Measurements from ENCODE around the gene TRIP11. TPM values are rescaled to one million over a fixed set of nuclear protein-coding genes. Genes with fewer than 3 reads are reported as not detected.

TRIP11 gene
- total and polyA plus RNA-seq, 2 of the 13 experiments (the other 11 are each of a cell fraction or from before 2014, with no cell fraction given) = 10.9 to 32.8 TPM

- H3K4me2 ChIP-seq (ENCODE audit: low read depth, low read length) = no peak overlapping the region
- H3K9me3 ChIP-seq (ENCODE audit: low read length) = no peaks in the 10 kb centered on the region
- H3K36me3 ChIP-seq (replicated peaks in 1 of 2; ENCODE audit: control insufficient read depth in 1 of 2, insufficient read depth in 2 of 2, low read length in 2 of 2) = peaks cover 15 to 47% of the 10 kb centered on the region in 2 experiments
- H4K20me1 ChIP-seq (ENCODE audit: insufficient read depth, low read length) = no peaks in the 10 kb centered on the region
- no peak overlapping the region for H2AFZ ChIP-seq (ENCODE audit: low read length)
- intact Hi-C loops (cut with micrococcal nuclease; ENCODE audit: unreplicated experiment) = no loop called here
- BruUV-seq (replicated peaks) = no TSS peak
- H3K79me2 ChIP-seq (ENCODE audit: insufficient read depth, low read length) = no peaks in the 10 kb centered on the region
- WGBS (ENCODE audit: low lambda C conversion rate) = 94% methylated on average over 4 of the region's 4 CpGs
- no peak overlapping the region for H3K27ac ChIP-seq (ENCODE audit: extremely low read length, insufficient read depth, low read length)
- no peaks in the 10 kb centered on the region for H3K4me1 ChIP-seq (ENCODE audit: insufficient read depth, low read length)
- ATAC-seq = no peak
- DNase-seq (ENCODE audit: low spot score) = no peak
- ChIA-PET POLR2A (interaction anchor here (0.7 kb wide), 1 partner anchor 27 kb away, joined by 3 read pairs; the partner anchor contains the start of gene TRIP11), CTCF (ENCODE audit: low intra/inter-chr PET ratio, low total read pairs) (no interaction called here)
- H3K4me3 ChIP-seq (replicated peaks in 1 of 3; ENCODE audit: insufficient read depth in 1 of 3, low read depth in 2 of 3, low read length in 3 of 3) = no peak overlapping the region
- FAIRE-seq = no peak
- no peaks in the 10 kb centered on the region for H3K27me3 ChIP-seq (ENCODE audit: control insufficient read depth in 1 of 2, insufficient read depth in 2 of 2, low read length in 2 of 2)
- in situ Hi-C loops (cut with HindIII; ENCODE audit: extremely low pct_ligation_motif_present, low pct_unique_long_range_greater_than_20kb) = no loop called here
- no peak overlapping the region for H3K9ac ChIP-seq (ENCODE audit: insufficient read depth, low read depth, low read length)
- TF ChIP-seq MIER2 (CRISPR knock-in tag; IDR thresholded peaks at IDR 0.05) = no peak
- no peak for TF ChIP-seq ZNF691 (CRISPR knock-in tag; IDR thresholded peaks at IDR 0.05; ENCODE audit: borderline replicate concordance, low read depth)
- TF ChIP-seq KLF9 (CRISPR knock-in tag; IDR thresholded peaks at IDR 0.05; ENCODE audit: low read depth) = no peak
- TF ChIP-seq NFIC (IDR thresholded peaks at IDR 0.05; ENCODE audit: low read length) = no peak
- no peak for TF ChIP-seq PRPF4 (IDR thresholded peaks at IDR 0.05; ENCODE audit: low read depth, low read length, poor library complexity, severe bottlenecking)
- no peak for TF ChIP-seq MEF2D (CRISPR knock-in tag; IDR thresholded peaks at IDR 0.05)
- no peak for TF ChIP-seq RFXAP (CRISPR knock-in tag; IDR thresholded peaks at IDR 0.05; ENCODE audit: borderline replicate concordance)
- TF ChIP-seq ZNF576 (CRISPR knock-in tag; IDR thresholded peaks at IDR 0.05) = no peak
- TF ChIP-seq KMT2A (CRISPR knock-in tag; IDR thresholded peaks at IDR 0.05) = no peak
- no peak for TF ChIP-seq ZNF558 (CRISPR knock-in tag; IDR thresholded peaks at IDR 0.05; ENCODE audit: borderline replicate concordance)
- TF ChIP-seq ZBTB4 (CRISPR knock-in tag; IDR thresholded peaks at IDR 0.05; ENCODE audit: borderline replicate concordance) = no peak
- no peak for TF ChIP-seq ZFP1 (CRISPR knock-in tag; IDR thresholded peaks at IDR 0.05)
- TF ChIP-seq CREBL2 (CRISPR knock-in tag; IDR thresholded peaks at IDR 0.05; ENCODE audit: borderline replicate concordance) = no peak
- no peak for TF ChIP-seq ZNF281 (CRISPR knock-in tag; IDR thresholded peaks at IDR 0.05; ENCODE audit: borderline replicate concordance)
- no peak for TF ChIP-seq ZC3H13 (CRISPR knock-in tag; IDR thresholded peaks at IDR 0.05)
- no peak for TF ChIP-seq RFX1 (IDR thresholded peaks at IDR 0.05)
Measured at GRCh38 chr14:92012121-92012748, 27.6 kb downstream of the TRIP11 start.

All from HepG2 (cell line).